SK-N-DZ (cell line): ENCODE data around the gene MPDU1.
A peak's percentile ranks its signal among the peaks of the same experiment; 100 is the strongest.
"Not testable (repeated sequence)": the region's sequence is repeated elsewhere in the genome, so short reads cannot be mapped to it uniquely, and the experiment has no call there.

Source experiments
- DNase-seq: peaks from one replicate; pipeline ENCODE4 v3.0.0-alpha.2; 2015; ENCODE audit warnings: low spot score
- small RNA-seq, 2 experiments: library from RNA; depleted of rRNA; stranded (forward); fragments of <200 nt; gene quantifications; one replicate each; pipeline ENCODE3, GENCODE V24; 2014

MPDU1 gene

DNA sequence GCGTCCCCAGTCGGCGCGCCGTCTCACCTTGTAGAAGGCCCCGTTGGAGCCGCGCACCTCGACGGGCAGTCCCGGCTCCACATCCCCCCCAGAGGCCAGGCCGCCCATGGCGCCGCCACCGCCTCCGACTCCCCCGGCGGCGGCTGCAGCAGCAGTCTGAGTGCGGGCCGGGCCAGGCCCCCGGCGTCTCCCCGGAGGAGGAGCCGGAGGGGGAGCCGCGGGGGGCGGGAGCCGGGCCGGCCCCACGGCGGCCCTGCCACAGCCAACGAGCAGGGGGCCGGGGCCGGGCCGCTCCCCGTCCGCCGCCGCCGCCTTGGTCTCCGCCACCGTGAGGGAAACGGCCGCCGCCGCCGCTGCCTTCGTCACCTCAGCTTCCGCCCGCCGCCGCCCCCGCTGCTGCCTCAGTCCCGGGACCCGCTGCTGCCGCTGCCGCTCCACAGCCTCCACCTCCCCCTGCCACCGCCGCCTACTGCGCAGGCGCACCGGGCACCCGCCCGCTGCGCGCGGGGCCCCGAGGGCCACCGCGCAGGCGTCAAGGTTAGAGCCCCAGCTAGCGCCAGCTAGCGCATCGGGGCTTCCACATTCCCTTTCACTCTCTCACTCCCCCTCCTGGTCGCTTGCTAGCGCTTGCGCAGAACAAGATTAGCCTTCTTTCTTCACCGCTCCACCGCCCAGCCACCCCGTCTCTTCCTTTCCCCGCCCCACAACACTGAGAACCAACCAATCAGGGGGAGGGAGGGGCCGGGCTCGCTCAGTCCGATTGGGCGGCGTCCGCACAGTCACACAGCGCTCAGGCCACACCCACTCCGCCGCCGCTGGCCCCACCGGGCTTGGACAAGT lies 31.0 kb downstream of the MPDU1 start, which contains the start of gene FXR2:
Gene FXR2 (minus strand): TSS at position 473 of the 840 bp plus-strand sequence. CDS start 365 bp downstream, at position 108.
- peak; percentile 100 for DNase-seq

DNA sequence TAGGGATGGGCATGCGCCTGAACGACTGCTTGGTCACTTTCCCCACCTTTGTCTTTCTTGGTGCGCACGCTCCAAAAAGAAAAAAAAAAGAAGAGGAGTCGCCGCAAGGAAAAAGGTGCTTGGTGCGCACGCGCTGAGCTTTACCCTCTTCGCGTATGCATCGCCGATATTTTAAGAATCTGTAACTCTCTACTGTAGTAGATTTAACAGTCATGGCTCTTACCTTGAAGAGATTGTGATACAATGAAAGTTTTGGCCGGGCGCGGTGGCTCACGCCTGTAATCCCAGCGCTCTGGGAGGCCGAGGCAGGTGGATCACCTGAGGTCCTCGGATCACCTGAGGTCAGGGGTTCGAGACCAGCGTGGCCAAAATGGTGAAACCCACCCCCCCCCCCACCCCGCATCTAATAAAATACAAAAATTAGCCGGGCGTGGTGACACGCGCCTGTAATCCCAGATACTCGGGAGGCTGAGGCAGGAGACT lies 31.7 kb downstream of the MPDU1 start:
- DNase-seq, result no peak

GRCh38 chr17:7618608-7619007 lies 35.0 kb downstream of the MPDU1 start:
- no peak for DNase-seq

DNA sequence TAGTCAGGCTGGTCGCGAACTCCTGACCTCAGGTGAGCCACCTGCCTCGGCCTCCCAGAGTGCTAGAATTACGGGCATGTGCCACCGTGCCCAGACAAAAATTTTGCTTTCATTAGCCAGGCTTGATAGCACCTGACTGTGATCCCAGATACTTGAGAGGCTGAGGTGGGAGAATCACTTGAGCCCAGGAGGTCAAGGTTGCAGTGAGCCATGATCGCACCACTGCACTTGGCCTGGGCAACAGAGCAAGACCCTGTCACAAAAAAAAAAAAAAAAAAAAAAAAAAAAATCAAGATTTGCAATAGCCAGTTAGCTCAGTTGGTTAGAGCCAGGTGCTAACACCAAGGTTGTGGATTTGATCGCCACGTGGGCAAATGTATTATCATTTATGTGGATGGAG lies 37.2 kb downstream of the MPDU1 start:
- no peak for DNase-seq

GRCh38 chr17:7623661-7624060 lies 40.0 kb downstream of the MPDU1 start:
- no peak for DNase-seq

- not testable (repeated sequence) for DNase-seq
Measured at GRCh38 chr17:7625749-7626148, 42.1 kb downstream of the MPDU1 start.

DNA sequence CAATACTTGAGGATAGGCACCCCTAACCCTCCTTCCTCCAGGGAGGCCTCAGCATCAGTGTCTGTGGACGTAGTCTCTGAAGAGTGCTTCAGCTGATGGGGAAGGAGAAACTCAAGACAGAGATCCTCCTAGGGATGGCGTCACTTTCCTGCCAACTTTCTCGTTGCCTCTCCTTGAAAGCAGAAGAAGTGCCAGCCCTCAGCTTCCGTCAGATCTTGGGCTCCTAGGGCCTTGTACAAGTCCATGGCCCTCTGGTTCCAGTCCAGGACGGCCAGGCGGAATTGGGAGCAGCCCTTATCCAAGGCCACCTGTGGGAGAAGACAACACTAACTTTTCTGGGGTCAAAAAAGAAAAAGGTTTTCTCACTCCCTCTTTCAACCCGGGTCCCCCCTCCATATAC lies 42.7 kb downstream of the MPDU1 start:
- no peak for DNase-seq

DNA sequence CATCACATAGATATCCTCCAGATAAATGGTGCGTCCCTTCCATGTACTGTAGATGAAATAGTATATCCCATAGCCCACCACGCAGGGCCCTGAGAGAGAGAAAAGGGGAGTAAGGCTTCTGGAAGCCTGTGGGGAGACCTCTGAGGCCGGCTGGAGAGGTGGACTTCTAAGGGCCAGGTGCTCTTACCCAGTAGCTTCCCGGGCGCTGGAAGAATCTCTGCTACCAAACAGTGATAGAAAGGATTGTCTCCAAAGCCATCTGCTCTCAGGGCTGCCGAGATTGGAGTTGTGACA lies 43.3 kb downstream of the MPDU1 start:
- DNase-seq, result no peak

DNA sequence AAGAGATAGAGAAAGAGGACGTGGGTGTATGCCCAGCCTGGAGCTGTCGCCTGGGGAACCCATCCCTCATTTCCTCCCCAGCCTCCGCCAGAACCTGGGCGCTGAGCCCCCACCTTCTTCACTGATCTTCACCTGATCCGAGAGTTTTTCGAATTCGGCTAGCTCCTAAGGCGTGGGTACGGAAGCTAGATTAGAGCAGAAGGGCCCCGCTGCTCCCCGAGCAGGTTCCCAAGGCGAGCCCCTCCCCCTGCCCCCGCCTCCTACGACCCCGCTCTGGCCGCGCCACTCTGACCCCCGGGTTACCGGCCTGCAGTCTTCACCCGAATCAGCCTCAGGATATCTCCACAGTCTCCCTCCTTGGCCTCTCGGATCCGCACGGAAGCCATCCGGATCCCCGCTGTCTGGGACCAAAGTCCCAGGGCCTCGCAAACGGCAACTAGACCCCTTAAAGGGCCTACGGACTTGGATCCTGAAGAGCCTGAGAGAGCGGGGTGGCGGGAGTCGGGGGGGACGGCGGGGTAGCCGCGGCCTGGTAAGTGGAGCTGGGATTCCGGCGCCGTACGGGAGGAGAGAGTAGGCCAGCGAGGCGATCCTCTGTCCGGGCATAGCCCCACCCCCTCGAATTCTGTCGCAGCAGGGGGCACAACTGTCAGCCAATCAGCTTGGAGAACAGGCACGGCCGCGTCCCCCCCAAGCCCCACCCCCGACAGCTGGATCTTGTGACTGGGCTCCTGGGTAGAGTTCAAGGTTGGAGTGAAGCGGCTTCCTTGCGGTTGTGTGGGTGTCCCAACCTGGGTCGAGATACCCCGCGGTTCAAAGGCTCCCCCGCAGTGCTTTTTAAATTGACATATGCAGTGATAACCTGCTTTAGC lies 43.8 kb downstream of the MPDU1 start, which contains the start of gene SAT2:
Gene SAT2 (minus strand): TSS at position 572 of the 872 bp plus-strand sequence. CDS start 186 bp downstream, at position 386.
- DNase-seq, result peak; percentile 92

DNA sequence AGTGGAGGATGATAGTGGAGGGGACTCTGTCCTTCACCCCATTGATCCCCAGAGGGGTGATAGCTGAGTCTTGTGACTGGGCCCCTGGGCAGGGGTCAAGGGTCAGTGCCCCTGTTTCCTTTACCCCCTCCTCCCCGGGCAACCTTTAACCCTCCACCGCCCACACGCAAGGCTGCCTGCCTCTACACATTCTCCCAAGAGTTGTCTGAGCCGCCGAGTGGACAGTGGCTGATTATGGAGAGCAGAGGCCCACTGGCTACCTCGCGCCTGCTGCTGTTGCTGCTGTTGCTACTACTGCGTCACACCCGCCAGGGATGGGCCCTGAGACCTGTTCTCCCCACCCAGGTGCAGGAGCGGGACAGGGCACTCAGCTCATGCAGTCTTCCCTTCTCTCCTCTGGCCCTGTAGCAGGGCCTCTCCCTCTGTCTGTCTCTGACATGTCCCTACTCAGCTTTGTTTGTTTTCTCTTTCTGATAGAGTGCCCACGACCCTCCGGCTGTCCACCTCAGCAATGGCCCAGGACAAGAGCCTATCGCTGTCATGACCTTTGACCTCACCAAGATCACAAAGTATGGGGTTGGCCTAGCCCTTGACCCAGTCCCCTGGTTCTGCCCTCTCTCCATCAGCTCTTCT lies 46.4 kb downstream of the MPDU1 start, which contains the start of gene SHBG:
Gene SHBG (plus strand): TSS at position 197 of the 633 bp plus-strand sequence. CDS start 38 bp downstream, at position 235.
- no peak for DNase-seq

GRCh38 chr17:7631398-7632380 lies 48.0 kb downstream of the MPDU1 start:
- no peak for DNase-seq

DNA sequence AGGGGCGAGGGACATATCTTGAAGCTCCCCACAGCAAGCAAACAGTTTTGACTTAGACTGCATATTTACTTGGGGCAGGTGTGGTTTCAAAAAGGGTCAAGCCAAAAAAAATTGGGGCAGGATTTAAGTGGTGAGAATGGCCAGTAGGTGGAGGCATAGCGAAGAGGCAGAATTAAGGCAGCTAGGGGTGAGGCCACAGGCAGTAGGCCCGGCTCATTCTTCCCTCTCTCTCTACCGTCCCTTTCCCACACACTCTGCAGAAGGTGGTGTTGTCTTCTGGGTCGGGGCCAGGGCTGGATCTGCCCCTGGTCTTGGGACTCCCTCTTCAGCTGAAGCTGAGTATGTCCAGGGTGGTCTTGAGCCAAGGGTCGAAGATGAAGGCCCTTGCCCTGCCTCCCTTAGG lies 48.8 kb downstream of the MPDU1 start:
- DNase-seq, result peak; percentile 61

- DNase-seq, result no peak
Measured at GRCh38 chr17:7633093-7633492, 49.4 kb downstream of the MPDU1 start.

DNA sequence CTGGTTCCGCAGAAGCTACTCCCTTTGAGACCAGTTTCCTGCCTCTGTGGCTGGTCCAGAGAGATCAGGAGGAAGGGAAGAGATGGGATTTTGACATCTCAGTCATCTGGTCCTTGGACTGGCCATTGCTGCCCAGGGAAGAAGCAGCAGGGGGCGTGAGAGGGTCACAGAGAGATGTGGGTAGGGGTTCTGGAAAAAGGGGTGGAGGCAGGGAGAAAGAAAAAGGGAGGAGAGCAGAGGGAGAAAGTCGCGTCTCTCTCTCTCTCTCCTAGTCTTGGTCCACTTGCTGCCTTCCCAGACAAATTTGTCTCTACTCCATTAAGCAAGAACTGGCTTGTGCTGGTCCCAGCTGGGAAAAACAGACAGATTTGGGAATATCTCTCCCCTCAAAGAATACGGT lies 50.7 kb downstream of the MPDU1 start:
- DNase-seq, result peak; percentile 83

DNA sequence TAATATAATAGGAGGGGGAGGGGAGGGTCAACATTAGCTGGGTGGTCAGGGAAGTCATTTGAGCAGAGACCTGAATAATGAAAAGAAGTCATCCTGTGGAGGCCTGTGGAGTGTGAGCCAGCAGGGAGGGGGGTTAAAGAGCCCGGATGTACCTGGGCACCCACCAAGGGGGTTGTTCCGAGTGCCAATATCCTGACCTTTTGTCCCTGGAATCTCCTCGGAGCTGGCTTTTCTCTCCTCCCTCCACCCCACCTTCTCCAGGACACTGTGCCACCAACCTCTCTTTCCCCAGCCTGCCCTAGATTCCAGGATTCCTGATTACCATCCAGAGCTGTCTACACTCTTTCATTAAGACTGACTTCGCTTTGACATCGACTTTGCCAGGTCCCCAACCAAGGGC lies 52.5 kb downstream of the MPDU1 start:
- no peak for DNase-seq

Small RNA genes within 50 kb of the gene (small RNA-seq; reads per million reads assigned to genes)
- 0 reads per million in 2 experiments for gene CD68
- 0 reads per million in 2 experiments for gene RF00019
- 0 reads per million in 2 experiments for gene SNORA48
- gene SNORD10, result 0 reads per million in 2 experiments
